Mucosa of descending colon (tissue), 3 donors: Measurements from ENCODE around the gene SDR42E2. TPM values are rescaled to one million over a fixed set of nuclear protein-coding genes. Genes with fewer than 3 reads are reported as not detected.

Experiments
- ATAC-seq: fragments of 200-7000 bp; cut with Tn5 transposase; one replicate; pipeline ENCODE4 v1.9.1; 2020; ENCODE audit warnings: mild to moderate bottlenecking, moderate library complexity
- DNase-seq, 3 donors: peaks; one replicate each; pipeline ENCODE4 v3.0.0-alpha.2; 2020
- H3K36me3 ChIP-seq: fragments of 200-600 bp; one replicate; pipeline ENCODE4 v1.8.0; 2021; ENCODE audit warnings: low read depth, mild to moderate bottlenecking
- H3K4me1 ChIP-seq: fragments of 200-600 bp; one replicate; pipeline ENCODE4 v1.8.0; 2021; ENCODE audit warnings: low read depth, mild to moderate bottlenecking
- H3K4me3 ChIP-seq: fragments of 200-600 bp; one replicate; pipeline ENCODE4 v1.8.0; 2021; ENCODE audit warnings: mild to moderate bottlenecking
- H3K9me3 ChIP-seq: fragments of 200-600 bp; one replicate; pipeline ENCODE4 v1.8.0; 2021; ENCODE audit warnings: mild to moderate bottlenecking
- intact Hi-C, 2 donors: fragments of 100-400 bp; cut with DNase I in 1 of 2; cut with micrococcal nuclease in 1 of 2; formaldehyde crosslinking; loops; one replicate each; pipeline versions ENCODE4 v1.11.0 to v1.11.1; 2022; cut with DNase I, micrococcal nuclease
- total RNA-seq, 3 donors: library from RNA; stranded (reverse); fragmentation: NEBNext Ultra II Directional in 2 of 3; extraction: Animal tissue kit (Norgen Biotek cat#: 25700) in 2 of 3; gene quantifications; one replicate each; pipeline versions ENCODE4 v1.2.1 to v1.2.4, GENCODE V29; 2021 to 2023
- TF ChIP-seq, protein P1 (sequence below): fragments of 200-600 bp; IDR thresholded peaks from one replicate; pipeline ENCODE4 v1.8.0; 2022; ENCODE audit warnings: antibody characterized with exemption, mild to moderate bottlenecking
- donor health status: DM: no; HTN: no; CAD: no; lungs with moderate emphysema.
- donor health status: DM: no; HTN: no; CAD: no.
- donor health status: DM: no; HTN: yes; CAD: no.

The SDR42E2 gene
- total RNA-seq, 3 donors from 2014 or later: not detected

- intact Hi-C loops: no loop called here
- Histone ChIP-seq H3K36me3 (no peaks in the 10 kb centered on the region), H3K9me3 (no peaks in the 10 kb centered on the region), H3K4me3 (no peak overlapping the region), H3K4me1 (peaks cover 5% of the 10 kb centered on the region)
- no peak for ATAC-seq
- TF ChIP-seq, protein P1, sequence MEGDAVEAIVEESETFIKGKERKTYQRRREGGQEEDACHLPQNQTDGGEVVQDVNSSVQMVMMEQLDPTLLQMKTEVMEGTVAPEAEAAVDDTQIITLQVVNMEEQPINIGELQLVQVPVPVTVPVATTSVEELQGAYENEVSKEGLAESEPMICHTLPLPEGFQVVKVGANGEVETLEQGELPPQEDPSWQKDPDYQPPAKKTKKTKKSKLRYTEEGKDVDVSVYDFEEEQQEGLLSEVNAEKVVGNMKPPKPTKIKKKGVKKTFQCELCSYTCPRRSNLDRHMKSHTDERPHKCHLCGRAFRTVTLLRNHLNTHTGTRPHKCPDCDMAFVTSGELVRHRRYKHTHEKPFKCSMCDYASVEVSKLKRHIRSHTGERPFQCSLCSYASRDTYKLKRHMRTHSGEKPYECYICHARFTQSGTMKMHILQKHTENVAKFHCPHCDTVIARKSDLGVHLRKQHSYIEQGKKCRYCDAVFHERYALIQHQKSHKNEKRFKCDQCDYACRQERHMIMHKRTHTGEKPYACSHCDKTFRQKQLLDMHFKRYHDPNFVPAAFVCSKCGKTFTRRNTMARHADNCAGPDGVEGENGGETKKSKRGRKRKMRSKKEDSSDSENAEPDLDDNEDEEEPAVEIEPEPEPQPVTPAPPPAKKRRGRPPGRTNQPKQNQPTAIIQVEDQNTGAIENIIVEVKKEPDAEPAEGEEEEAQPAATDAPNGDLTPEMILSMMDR: no peak
- no peak for DNase-seq
Observed at GRCh38 chr16:22219389-22220068, 57.2 kb downstream of the SDR42E2 start.

DNA sequence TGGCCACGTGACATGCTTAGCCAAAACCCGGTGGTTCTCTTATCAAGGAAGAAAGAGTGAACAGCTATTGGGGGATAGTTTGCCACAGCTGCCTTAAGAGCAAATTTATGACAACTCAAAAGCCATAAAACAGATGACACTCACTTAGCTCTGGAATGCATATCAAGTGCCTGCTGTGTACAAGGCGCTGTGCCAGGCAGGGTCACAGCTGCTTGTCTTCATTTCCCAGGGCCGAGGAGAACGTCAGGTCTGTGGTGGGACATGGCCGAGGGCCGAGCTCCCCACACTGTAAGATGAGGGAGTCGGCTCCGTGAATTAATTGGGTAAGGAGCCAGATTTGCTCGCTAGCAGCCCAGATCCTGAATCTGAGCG is 57.7 kb downstream of the SDR42E2 start:
- DNase-seq (peak; percentile 54 to 60 (median 60)), ATAC-seq (peak; percentile 81)
- Histone ChIP-seq H3K4me1 (peaks cover 5% of the 10 kb centered on the region), H3K4me3 (no peak overlapping the region), H3K9me3 (no peaks in the 10 kb centered on the region), H3K36me3 (no peaks in the 10 kb centered on the region)
- TF ChIP-seq, protein P1: no peak
- intact Hi-C loops: no loop called here

- H3K9me3 ChIP-seq: no peaks in the 10 kb centered on the region
- H3K4me1 ChIP-seq: peaks cover 5% of the 10 kb centered on the region
- no peak overlapping the region for H3K4me3 ChIP-seq
- ATAC-seq (peak; percentile 9), DNase-seq (no peak)
- no peaks in the 10 kb centered on the region for H3K36me3 ChIP-seq
- intact Hi-C loops: no loop called here
- TF ChIP-seq, protein P1: no peak
Observed at GRCh38 chr16:22220714-22221113, 58.4 kb downstream of the SDR42E2 start.

DNA sequence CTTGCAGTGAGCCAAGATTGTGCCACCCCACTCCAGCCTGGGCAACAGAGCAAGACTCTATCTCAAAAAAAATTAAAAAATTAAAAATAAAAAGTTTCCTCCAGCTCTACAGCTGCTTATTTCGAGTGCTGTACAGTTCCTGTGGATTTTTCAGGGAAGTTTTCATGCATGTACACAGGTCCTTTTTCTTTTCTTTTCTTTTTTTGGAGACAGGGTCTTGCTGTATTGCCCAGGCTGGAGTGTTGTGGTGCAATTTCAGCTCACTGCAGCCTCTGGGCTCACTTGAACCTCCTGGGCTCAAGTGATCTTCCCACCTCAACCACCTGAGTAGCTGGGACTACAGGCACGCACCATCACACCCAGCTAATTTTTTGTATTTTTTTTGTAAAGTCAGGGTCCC is 59.7 kb downstream of the SDR42E2 start:
- Histone ChIP-seq H3K9me3 (no peaks in the 10 kb centered on the region), H3K4me3 (no peak overlapping the region), H3K36me3 (no peaks in the 10 kb centered on the region), H3K4me1 (peaks cover 5% of the 10 kb centered on the region)
- intact Hi-C loops: no loop called here
- DNase-seq (no peak), ATAC-seq (no peak)
- TF ChIP-seq, protein P1: no peak

- TF ChIP-seq, protein P1: no peak
- ATAC-seq (no peak), DNase-seq (no peak)
- Histone ChIP-seq H3K4me3 (no peak overlapping the region), H3K9me3 (no peaks in the 10 kb centered on the region), H3K4me1 (peaks cover 5% of the 10 kb centered on the region), H3K36me3 (no peaks in the 10 kb centered on the region)
- intact Hi-C loops: no loop called here
Observed at GRCh38 chr16:22222998-22223397, 60.7 kb downstream of the SDR42E2 start.

DNA sequence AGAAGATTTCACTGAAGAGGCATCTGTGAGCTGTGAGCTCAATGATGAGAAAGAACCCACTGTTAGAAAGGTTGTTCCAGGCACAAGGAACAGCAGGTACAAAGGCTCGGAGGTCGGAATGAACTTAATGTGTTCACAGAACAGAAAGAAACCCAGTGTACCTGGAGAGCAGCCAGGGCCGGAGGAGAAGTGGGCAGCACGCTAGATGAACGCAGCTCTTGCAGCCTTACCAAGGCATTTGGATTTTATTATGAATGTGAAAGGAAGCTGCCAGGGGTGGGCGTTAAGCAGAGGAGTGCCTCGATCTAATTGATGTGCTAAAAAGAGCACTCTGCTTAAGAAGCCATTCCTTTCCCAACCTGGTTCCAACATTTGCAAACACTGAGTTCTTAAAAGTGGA is 62.8 kb downstream of the SDR42E2 start:
- intact Hi-C loops: no loop called here
- no peaks in the 10 kb centered on the region for H3K36me3 ChIP-seq
- no peaks in the 10 kb centered on the region for H3K9me3 ChIP-seq
- no peaks in the 10 kb centered on the region for H3K4me1 ChIP-seq
- no peak overlapping the region for H3K4me3 ChIP-seq
- DNase-seq (no peak), ATAC-seq (no peak)
- TF ChIP-seq, protein P1: no peak
